NCI-H1436 (cell line): ENCODE data around the gene NCBP1.

ENCODE experiments used
- DNase-seq: peaks from one replicate; lab custom pipeline; 2025; lab: John Stamatoyannopoulos, UW

The NCBP1 gene

DNA sequence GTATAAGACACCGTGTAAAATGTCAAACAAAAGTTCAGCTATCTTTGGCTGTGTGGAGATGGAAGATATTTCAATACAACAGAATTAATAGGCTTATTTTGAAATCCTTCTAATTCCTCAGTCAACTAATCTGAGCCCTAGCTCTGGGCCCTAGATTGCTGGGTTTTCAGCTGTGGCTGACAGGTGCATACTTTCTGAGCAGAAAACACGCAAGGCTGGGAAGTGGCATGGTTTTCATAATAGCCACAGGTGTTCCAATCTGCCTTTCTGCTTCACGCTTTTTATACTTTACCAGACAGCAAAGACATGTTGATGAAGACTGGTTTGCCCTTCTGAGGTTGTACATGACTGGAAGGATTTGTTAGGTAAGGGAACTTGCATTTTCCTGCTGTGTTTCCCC is 84.2 kb downstream of the NCBP1 start:
- DNase-seq: no peak

GRCh38 chr9:97721396-97721795 is 87.8 kb downstream of the NCBP1 start:
- no peak for DNase-seq

GRCh38 chr9:97722331-97722730 is 88.7 kb downstream of the NCBP1 start:
- DNase-seq: no peak
